Pons (tissue), 1 donor: Measurements from ENCODE around the gene ATP8B4.
"Not testable (repeated sequence)": the region's sequence is repeated elsewhere in the genome, so short reads cannot be mapped to it uniquely, and the experiment has no call there.

ENCODE experiments used
- DNase-seq: peaks from one replicate; pipeline ENCODE4 v3.0.0-alpha.2; 2016; ENCODE audit warnings: low spot score

The ATP8B4 gene

DNA sequence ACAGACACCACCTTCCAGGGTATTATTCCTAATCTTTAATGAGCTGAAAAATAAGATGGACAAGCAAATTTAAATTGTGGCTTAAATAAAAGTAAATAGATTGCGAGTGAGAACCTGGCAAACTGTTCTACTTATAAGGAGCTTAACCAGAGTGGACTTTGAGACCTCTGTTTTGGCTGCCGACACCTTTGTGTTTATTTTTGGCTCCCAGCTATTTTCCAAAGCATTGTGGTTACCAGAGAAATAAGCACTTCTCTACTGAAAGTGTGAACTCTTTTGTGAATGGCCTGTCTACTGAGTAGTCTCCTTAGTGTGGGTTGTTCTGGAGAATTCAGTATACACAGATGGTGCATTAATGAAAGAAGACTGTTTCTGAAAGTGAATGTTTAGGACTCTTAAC lies 109.4 kb downstream of the ATP8B4 start:
- DNase-seq: no peak

DNA sequence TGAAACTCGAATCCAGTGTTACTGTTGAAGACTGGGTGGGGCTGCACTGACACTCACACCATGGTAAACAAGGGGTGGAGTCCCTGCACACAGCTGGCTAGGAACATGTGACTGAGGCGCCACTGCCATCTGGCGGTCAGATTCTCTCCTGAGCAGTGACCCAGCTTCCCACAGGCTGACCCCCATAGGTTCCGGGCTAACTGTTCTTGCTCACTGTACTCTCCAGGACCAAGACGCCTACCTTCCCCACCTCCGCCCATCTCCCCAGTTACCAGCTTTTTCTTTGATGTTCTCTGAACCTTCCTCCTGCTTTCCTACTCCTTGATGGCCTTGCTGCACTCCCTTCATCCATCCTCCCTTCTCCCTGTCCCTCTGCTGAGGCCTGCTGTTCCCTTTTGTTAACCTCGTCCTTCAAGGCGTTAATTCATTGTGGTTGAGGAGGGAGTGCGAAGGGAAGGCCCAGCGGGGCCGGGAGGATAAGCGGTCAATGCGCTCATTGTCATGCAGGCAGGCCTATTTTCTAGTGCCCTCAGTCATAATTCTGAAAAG lies 115.2 kb downstream of the ATP8B4 start:
- peak; percentile 91 for DNase-seq

DNA sequence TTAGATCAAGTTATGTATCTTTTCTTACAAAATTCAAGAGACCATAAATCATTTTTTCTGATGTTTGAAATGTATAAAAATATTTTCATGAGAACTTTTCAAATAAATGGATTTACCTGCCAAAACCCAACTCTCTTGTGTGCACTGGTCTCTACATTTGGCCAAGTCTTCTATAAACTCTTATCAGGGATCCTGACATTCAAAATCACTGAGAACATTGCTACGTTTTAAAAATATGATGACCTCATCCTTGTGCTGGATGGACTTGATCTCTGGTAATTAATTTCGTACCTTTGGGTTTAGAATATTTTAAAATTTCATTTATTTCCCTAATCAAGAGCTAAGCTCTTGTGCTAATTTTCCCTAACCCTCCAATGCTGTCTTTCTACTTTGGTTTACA lies 127.4 kb downstream of the ATP8B4 start:
- no peak for DNase-seq

DNA sequence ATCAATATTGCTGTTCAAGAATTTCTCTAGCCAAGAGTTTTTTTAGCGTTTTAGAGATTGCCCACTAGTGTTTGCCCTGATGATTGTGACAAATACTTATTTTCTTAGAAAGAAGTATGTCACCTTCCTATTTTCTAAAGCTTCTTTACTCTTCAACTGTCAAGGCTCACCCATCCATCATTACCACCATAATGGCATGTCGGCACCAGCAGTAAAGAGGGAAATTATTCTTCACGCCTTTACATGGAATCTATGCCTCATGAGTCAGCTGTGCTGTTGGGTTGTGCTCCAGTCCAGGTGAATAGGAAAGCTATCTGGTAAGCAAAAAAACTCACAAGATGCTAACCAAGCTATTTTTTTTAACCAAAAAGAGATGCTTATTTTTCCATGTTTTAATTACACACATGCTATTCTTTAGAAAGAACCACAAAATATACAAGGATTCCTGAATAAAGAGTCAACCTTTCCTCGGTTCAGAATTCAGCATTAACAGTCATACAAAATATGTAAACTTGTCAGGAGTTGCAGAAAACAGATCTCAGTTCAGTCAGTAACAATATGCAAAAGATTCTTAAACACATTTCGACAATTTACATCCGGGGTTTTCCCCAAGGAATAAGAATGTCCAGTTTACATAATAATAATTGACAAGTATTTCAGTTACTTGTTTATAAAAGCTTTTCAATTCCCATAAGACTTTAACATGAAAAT lies 128.0 kb downstream of the ATP8B4 start:
- no peak for DNase-seq

DNA sequence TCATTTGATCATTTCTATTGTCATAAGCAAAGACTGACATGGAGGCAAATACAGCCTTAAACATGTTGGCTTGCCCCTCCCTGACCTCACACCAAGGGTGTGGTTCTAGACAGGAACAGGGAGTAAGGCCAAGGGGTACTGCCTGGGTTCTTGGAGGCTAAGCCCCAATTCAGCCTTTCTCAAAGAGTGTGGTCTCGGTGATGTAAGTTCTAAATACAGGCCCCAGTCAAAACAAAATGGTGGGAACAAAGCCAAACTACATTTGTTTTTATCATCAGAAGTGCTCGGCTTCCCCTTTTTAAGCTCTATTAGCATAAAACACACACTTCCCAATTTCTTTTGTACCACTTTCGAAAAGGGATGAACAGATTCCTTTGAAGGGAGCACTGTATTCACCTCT lies 129.5 kb downstream of the ATP8B4 start:
- DNase-seq: peak; percentile 52

DNA sequence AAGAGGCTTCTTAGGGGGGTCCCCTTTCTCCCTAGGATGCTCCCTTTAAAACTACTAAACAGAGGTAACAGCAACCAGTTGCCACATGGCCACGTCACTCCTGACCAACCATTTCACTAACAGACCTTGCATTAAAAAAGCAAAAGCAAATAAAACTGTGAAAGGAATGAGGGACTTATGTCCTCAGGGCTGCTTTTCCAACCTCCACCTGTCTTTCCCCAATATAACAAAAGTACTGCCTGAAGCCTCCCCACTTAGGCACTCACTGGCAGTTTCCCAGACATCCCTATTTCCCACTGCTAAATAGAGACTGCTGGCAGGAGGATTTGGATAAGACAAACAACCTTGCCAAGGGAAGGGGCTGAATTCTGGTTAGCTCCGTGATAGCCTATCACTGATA lies 130.3 kb downstream of the ATP8B4 start:
- no peak for DNase-seq

DNA sequence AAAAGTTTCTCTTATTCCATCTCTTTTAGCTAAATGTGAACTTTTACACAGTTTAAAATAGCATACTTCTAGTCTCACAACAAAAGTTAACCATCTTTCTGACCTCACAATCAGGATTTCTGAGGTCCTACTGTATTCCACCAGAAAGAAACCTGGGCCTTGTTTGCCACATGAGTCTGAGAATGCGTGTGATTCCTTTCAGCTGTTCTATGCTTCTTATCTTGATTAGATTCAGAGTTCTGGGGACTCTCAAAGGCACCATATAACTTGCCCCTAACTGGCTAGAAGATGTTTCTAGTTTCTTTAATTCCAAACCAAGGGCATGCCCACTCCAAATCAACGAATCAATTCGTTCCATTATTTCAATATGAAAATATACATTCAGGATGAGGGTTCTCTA lies 131.1 kb downstream of the ATP8B4 start:
- no peak for DNase-seq

DNA sequence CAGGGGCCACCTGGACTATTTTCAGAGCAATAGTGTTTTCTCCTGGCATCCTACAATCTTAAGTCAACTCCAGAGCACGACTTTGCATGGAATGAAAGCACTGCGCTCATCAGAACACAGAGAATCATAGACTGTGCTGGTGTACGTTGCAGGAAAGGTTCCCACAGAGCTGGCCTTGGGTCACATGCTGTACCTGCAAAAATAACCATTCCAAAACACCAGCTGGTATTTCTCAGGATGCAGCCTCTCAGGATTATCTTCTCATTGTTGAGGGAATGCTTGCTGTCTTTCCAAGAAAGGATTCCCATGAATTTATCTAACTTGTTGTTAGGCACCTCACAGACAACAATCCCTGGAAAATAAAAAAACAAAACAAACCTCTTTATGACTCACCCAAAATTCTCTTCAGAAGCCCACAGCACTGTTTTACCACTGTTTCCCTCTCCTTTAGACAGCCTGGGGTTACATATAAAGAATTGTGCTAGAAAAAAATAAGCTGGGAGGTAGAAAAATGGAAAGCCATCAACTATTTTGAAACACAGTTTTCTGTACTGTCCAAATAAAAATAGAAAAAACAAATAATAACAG lies 131.7 kb downstream of the ATP8B4 start:
- no peak for DNase-seq

DNA sequence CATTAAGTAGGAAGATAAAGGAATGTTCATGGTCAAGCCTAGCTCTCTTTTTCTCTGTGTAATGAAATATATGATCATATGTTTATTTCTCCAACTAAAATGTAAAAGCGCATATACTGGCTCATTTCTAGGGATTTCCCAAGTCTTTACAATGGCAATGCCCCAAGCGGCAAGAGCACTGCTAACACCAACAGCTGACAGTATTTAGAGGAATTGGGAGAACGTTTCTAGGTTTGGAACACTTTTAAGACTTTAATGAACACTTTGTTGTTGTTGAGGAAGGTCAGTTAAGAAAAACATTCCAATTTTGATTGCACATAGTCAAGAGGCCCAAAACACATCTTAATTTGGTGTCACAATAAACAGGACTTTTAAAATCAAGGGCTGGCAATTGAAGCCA lies 132.7 kb downstream of the ATP8B4 start:
- no peak for DNase-seq

DNA sequence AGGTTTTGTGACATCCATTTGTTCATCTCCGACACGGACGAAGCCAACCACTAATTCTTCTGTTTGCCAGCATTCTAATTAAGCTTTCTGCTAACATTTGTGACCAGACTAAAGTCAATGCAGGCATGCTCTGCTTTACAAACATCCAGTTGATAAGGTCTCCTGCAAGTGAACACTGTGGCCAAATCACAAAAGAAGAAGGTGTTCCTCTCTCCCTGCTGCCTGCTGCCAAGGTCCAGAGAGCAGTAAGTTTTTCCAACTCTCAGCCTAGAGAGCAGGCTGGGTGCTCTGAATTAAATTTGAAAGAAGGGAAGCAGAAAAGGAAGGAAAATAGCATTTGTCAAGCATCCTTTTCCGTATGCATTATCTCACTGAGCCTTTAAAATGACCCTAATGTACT lies 133.6 kb downstream of the ATP8B4 start:
- no peak for DNase-seq

DNA sequence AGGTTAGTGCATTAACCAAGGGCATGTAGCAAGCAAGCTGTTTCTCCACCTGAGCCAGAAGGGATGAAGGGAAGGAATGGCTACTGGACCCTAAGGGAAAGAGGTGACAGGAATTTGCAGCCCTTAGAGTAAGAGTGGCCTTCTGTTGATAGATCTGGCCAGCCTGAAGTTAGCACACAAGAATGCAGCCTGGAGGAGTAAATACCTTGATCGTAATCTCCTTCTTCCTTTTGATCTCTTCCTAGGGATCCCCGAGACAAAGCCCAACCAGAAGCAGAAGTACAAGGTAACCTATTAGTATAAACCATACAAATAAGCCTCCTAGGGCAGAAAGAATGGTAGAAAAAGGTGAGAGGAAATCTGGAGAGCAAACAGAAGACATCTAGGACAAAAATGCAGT lies 134.6 kb downstream of the ATP8B4 start:
- DNase-seq: no peak

DNA sequence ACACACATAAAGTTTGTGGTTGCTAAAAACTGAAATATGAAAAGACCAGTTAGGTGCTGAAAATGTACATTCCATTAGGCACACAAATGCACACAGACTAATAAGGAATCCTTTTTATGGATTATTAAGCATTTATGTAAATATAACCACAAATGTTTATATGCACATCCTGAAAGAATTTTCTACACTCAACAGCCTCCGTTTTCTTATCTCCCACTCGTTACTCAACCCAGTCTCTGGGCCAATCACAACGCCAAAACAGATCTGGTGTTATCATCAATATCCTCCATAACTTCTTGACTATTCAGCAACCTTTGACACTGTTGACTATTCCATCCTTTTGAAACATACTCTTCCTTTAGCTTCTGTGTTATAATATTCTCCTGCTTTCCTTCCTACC lies 136.4 kb downstream of the ATP8B4 start:
- no peak for DNase-seq

DNA sequence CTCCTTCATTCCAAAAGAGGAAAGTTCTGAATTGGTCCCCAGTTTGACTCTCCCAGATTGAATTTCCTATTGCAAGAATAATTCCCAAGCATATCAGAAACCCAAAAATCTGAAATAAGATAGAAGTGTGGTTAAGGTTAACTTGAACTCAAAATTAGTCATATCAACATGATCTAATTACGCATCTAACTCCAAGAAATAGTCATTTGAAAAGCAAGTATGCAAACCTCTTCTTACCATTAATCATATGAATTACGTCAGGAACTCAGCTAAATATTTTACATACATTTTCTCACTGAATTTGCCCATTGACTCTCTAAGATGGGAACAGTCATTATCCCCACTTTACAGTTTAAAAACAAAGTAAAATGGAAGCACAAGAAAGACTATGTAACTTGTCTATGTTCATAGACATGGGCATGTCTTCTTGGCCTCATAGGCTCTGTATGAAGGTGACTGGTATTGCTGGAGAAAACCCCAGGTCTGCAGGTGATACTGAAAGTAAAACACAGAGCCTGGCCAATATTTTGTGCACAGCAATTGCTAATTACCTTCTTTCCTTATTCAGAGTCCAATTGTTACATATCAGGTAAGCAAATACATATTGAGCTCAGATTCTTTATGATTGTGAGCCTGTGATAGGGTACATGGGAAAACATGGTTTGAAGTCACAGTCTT lies 139.2 kb downstream of the ATP8B4 start:
- no peak for DNase-seq

DNA sequence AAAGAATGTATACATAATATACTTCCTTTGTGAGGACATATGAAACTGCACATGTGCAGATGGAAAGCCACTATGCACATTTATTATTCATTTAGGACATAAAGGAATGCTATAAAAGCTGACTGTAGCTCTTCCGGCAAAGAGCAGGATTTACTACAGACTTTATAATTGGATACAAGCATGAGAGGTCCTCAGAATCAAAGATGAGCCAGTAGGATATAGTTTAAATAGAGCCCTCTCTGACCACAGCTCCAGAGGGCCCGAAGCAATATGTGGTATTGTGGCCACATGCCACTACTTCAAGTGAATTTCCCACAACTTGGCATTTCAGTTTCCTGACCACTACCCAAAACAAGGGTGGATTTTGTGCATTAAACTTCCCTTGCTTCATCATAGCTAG lies 140.9 kb downstream of the ATP8B4 start:
- no peak for DNase-seq

DNA sequence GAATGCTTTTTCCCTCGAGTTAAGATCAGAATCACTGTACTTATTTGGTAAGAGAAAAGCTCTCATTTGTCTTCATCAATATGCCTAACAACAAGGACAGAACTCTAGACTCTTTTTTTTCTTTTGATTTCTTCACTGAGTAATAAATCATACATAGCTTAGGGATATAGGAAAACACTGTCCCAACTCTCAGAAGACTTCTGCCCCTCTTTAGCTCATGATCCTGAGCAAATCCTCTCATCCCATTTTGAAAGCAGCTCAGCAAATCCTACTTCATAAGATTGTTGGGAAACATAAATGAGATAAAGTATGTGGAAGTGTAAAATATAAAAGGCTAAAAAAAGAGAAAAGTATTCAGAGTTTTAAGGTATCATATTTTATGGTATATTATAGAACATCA lies 141.7 kb downstream of the ATP8B4 start:
- DNase-seq: no peak

DNA sequence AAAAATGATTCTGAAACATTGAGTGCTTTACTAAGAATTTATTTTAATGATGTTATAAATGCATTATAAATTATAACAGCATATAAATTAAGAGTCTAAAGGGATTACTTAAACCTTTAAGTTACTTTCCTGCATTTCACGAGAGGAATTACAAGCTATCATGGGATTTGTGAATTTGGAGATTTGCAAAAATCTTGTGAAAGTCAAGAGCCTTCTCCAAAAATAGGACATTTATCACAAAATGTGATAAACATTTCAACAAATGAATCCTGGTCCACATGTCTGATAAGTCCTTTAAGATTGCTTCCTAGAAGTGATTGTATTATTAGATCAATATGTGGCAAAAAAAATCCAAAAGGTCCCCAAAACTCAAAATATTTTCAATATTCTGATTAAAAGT lies 154.5 kb downstream of the ATP8B4 start:
- no peak for DNase-seq

DNA sequence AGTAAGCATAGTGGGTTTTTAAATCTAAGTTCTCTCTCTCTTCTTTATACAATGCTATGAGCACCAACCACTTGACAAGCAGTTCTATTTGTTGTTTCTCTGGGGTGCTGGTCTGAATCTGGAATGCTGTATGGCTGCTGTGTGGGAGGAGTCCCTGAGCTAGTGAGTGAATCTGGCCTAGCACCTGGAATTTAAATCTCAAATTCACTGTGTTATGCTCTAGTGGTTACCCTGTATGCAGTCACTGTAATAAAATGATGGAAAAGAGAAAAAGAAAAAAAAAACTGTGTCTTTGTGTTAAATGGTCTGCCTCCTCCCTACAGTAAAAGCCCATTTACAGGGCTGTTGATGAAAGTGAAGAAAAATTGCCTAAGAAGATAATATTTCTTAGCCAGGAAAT lies 155.0 kb downstream of the ATP8B4 start:
- no peak for DNase-seq

DNA sequence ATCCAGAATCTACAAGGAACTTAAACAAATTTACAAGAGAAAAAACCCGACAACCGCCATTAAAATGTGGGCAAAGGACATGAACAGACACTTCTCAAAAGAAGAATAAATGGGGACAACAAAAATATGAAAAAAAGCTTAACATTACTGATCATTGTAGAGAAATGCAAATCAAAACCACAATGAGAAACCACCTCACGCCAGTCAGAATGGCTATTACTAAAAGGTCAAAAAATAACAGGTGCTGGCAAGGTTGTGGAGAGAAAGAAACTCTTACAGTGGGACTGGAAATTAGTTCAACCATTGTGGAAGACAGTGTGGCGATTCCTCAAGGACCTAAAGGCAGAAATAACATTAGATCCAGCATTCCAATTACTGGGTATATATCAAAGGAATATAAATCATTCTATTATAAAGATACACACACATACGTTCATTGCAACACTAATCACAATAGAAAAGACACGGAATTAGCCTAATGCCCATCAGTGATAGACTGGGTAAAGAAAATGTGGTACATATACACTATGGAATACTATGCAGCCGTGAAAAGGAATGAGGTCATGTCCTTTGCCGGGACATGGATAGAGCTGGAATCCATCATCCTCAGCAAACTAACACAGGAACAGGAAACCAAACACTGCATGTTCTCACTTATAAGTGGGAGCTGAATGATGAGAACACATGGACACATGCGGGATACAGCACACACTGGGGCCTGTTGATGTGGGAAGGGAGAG lies 155.8 kb downstream of the ATP8B4 start:
- not testable (repeated sequence) for DNase-seq

DNA sequence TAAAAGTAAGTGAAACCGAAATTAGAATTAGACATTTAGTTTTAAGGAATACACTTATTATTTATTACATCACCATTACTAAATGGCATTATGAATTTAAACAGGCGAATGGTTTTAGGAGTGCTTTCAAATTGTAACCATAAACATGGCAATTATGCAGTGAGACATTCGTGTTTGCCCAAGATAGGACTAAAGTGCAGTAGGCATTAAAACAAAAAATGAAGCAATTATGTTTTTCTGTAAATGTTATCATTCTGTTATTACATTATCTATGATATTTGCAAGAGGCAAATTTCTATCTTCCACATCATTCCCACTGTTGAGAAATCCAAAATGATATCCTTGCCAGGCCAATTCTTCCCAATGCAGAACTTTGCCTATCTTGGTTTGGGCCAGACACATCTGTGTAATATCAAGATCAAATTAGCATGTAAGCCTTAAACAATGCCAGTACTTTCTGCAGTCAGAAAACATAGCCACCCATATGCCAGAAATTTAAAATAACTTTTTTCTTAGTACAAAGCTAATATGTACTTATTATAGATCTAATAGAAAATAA lies 156.9 kb downstream of the ATP8B4 start:
- DNase-seq: no peak

DNA sequence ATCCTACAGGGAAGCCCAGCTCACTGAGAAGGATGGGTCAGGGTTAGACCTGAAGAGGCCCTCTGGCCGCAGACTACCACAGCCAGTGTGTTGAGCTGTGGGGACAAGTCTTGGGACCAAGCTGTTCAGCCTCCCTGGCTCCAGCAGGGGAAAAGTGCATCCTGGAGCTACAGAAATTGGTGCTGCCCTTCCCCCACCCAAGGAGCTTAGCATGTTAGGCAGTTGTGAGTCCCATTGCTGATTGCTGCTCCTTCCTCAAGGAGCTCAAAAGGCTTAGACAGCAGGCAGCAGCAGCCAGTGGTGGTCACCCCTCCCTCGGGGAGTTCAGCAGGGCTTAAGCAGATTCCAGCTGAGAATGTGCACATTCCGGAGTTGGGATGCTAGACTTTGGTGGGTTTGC lies 165.6 kb downstream of the ATP8B4 start:
- no peak for DNase-seq

DNA sequence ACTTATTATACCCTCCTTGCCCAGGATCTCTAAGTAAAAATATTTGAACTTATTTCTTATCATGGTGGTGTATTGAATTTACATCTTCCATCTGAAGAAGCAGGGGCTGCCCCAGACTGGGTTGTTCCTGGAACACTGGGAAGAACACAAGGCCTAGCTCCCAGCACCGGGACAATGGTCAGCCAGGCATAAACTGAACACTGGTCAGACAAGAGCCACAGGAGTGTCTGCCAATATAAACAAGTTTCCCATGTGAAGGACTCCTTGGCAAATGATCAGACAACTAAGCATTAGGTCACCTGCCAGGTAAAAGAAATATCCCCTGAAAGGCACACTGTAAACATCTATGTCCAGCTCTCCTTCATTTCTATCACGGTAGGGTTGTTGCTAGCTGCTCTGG lies 172.4 kb downstream of the ATP8B4 start:
- no peak for DNase-seq

DNA sequence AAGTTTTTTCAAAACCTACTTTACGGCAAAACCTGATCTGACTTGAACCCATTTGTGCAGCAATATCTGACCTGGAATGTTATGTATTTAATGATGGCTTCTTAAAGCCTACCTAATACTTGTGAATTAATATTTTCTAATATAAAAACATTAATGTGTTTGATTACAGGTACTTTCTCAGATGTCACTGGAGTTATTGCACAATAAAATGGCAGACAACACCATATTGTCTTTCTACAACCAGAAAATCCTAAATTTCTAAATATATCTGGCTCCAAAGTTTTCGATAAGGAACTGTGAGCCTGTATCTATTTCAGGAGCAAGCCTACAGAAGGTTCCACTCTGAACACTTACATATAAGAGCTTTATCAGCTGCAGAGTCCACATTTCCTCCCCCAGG lies 184.5 kb downstream of the ATP8B4 start:
- DNase-seq: no peak
